TTC549 (cell line): ENCODE results near the gene RARRES1.
A peak's percentile ranks its signal among the peaks of the same experiment; 100 is the strongest.
"Not testable (repeated sequence)": the region's sequence is repeated elsewhere in the genome, so short reads cannot be mapped to it uniquely, and the experiment has no call there.

Experiments
- FAIRE-seq: peaks from 2 replicates; lab custom pipeline; 2012; peaks lifted over from hg19 to GRCh38; lab: Jason Lieb, UNC

The RARRES1 gene

DNA sequence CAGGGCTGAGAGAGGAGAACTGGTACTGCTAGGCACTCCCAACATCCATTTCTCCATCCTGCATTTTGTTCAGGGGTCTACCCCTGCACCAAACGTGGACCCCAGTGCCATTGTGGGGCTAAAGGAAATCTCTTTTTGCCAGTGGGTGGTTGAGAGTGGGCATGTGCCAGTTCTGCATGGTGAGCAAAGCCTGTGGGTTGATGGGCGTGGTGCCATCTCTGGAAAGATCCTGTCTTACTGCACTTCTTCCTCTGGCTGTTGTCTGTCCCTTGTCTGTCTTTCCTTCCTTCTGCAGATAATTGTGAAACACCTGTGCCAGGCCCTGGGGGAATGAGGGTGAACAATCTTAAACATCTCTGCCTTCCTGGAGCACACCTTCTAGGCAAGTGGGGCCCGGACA lies 1.4 kb upstream of the RARRES1 start:
- FAIRE-seq, result no peak

DNA sequence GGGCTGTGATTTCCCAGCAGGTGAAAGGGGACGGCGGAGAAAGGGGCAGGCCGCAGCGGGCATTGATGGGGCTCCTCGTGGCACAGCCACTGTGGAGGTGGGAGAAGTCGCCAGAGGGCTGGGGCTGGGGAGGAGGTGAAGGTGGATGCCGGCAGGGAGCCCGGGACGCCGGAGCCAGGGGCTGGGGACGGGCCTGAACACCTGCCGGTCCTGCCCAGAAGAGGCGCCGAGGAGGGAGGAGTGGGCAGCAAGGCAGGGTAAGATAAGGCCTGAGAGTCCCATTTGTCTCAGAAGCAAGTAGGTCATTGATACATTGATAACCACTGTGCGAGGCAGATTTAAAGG lies 571 bp upstream of the RARRES1 start:
- no peak for FAIRE-seq

DNA sequence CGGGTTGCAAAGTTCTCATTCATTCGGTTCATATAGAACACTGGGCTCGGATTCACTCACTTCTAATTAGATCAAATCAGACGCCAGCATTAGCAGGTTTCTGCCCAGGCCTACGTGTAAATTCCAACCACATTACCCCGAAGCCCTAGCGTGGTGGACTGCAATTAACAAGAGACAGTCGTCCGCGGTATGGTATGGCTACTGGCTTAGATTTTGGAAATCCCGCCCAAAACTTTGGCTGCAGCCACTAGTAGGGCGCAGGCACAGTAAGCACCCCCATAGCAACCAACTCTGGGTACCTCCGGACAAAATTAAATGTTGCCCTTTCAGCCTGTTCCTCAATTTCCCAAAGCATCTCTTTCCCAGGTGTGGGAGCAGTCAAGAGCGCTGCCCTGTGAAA lies 771 bp downstream of the RARRES1 start:
- no peak for FAIRE-seq

DNA sequence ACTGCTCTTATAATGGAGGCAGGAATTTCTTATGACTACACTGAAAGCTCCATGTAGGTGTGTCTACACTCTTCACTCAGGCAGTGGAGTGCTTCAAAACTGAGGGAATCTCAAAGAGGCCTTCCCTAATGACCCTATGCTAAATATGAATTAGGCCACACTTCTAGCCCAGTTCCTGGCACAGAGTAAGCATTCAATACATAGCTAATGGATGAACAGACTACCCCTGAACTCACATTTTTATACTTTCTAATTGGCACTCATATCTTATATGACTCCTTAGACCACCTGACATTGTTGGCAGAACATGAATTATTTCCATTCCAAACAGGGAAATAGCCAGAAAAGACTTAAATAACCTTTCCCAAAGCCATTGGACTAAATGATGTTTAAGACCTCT lies 3.4 kb downstream of the RARRES1 start:
- FAIRE-seq, result no peak

DNA sequence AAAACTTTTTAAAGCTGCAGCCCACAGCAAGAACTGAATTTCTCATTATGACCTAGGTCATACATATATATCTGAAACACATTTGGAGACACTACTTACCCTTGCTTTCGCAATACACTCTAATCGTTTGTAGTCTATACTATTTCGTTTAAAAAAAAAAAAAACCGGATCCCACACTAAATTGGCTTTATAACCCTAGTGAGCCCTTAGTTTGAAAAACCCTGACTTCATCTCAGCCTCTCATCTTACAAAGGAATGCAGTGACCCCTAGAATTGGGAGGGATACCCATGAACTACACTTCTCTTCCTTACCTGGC lies 4.2 kb downstream of the RARRES1 start:
- no peak for FAIRE-seq

DNA sequence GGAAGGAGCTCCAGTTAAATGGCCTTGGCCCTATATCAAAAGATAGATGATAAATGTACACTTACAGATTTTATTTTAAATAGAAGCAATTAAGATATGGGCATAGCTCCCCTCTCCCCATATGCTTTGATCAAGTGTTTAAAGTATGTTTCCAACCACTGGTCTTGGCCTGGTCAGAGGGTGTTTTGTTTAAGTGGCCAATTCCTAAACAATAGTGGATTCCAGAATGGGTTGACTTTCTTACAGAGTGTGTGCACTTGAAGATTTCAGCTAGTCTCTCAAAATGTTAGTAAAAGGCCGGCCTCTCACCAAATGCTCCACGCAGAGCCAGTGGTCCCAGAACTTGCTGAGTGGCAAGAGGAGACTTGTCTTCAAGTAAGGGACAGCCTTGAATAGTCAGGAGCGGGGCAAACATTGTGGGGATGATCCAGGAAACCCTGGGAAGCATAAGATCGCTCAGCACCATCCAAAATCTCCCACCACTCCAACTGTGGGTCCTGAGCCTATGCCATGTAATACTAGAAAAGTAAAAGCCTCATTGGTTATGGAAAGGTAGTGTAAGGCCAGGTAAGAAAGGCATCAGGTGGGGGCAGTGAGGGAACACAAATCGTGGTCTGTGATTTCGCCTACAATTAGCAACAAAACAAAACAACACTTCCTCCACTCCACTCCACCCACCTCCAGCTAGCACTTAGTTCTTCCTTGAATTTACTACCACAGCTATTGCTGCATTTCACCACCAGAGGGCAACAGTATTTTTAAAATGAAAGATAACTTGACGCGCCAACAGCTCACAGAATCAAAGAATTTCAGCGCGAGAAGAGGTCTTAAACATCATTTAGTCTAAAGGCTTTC lies 4.8 kb downstream of the RARRES1 start:
- peak; percentile 46 for FAIRE-seq

DNA sequence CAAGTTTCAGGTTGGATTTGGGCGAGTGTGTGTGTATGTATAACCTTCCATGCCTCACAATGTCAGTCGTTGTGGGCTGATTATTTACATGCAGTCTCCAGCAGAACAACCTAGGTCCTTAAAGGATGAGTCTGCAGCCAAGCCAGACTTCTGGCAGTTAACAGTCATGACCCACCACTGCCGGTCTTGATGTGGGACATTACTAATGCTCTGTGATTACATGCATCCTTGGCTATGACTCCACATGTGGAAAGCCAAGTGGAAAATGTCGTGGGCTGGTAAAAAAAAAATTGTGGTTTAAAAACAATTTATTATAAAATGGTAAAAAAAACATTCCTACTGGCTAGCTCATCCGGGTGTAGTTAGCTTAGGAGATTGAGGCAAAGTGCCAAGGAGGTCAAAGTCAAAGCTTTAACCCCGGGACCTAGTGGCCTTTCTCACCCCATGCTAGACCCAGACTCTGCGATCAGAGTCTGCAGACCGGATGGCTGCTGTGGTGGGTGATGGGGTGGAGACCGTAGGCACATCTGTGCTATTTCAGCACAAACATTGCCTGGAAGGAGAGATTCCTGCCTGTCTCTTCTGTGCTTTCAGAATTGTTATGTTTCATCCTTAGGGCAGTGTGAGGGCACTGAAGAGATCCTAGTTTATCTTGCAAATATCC lies 6.8 kb downstream of the RARRES1 start:
- FAIRE-seq, result no peak

DNA sequence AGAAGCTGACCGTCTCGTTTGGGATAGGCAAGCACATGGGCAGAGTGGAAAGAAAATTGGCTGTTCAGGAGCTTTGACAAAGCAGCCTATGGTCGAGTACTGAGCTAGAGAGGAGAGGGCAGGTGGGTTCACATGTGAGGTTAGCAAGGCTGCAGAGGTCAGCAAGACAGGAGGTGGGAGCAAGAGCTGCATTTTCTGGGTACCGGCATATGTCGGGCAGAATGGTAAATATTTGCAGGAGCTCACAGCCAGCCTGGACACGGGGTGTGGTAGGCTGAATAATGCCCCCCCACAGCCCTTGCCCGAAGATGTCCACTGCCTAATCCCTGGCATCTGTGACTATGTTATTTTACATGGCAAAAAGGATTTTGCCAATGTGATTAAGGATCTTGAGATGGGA lies 8.3 kb downstream of the RARRES1 start:
- no peak for FAIRE-seq

DNA sequence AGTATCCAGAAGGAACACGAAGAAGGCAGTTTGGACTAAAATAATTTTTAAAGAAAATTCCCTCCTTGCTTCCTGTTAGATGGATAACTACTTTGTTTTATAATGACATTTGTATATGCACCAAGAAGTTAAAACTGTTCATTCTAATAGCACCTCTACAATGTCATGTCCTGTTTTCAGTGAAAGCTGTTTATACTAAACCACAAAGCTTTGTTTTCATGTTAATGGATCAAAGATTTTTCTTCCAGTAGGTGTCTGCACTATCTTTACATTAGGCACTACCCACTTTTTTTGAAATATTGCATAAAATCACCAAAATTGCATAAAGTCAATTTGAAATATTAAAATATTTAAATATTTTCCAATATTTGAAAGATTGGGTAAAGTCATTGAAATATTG lies 10.1 kb downstream of the RARRES1 start:
- no peak for FAIRE-seq

DNA sequence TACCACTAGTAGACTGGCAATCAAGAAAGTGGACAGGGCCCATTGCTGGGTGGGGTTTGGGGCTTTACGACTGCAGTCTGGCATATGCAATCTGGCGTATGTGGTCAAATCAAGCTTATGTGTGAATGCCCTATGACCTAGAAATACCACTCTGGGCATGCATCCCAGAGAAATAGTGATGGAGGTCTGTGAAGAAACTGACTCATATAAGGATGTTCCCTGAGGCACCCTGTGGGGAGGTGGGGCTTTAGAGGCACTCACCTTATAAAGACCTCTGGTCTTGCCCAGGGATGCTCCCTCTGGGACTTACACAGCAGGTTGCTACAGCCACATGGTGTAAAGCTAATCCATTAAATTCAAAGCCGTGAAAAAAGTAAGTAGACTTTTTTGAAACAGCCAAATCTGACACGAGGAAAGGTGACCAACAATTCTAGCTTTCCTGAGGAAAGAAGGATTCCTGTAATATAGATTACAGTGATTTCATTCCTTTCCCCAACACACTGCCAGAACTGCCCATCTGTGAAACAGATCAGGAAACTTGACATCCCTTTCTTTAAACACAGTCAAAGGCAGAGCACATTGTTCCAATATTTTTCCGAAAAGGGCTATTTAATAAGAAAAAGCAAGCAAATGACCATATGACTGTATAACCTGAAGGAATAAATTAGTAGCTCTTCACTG lies 13.6 kb downstream of the RARRES1 start:
- FAIRE-seq, result no peak

DNA sequence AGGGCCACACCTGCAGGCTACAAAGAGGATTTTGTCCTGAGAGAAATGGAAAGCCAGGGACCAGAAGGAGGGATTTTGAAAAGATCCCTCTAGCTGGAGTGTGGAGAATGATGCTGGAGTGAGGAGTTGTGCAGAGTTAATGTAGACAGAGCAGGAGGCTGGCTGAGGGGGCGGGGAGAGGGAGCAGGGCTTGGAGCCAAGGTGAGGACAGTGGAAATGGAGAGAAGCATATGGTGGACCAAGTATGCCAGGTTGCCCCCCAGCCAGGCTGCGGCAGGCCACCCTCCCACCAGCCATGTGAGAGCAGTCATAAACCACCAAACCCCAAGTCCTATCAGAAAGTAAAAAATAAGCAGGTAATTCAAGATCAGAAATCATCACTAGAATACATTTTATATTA lies 14.7 kb downstream of the RARRES1 start:
- FAIRE-seq, result no peak

DNA sequence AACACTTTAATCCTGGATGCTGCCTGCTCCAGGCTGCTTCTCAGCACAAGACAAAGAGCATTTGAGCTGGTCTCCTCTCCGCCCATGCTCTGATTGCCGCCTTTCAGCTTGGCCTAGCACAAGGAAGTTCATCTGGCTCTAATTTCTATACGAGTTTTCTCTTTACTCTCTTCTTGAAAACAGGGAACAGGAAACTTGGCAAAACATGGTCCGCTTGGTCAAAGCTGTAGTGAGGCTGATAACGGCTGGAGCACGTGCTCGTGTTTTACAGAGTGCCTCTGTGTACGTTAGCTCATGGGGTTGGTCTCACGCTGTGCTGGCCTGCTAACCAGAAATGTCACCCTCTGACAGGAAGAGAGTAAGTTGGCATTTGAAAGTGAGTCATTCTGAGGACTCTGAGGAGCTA lies 19.2 kb downstream of the RARRES1 start:
- no peak for FAIRE-seq

DNA sequence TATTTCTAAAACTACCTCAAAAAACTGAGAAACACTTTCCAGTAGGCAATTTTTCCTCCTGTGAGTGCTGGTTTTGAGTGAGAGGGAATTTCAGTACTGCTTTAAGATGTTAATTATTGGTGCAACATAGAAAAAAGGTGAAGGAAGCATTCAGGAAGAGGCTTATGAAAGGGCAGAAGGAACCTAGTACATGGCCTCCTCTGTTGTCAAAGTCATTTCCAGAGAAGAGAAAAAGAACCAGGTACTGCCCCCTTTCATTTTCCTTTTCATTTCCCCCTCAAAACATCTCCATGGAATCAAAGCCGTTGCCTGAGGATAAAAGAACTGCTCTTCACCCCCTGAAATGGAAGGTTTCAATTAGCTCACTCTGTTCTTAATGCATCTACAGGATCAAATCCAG lies 19.8 kb downstream of the RARRES1 start:
- FAIRE-seq, result no peak

DNA sequence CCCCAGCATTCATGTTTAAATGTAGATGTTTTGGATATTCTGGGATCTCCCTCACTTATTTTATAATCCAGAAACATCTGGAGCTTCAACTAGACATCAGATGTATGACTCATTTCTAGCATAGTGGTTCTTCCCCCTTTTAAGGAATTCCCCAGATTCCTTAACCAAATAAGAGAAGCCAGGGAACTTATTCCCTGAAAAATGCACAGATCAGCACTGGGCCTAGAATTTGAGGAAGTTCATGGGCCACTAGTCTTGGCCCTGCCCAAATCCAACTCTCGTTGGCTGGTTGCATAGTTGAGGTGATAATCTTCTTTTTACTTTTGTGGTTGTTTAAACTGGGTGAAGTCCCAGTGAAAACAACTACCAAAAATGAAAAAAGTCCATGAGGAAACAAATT lies 20.4 kb downstream of the RARRES1 start:
- FAIRE-seq, result no peak

DNA sequence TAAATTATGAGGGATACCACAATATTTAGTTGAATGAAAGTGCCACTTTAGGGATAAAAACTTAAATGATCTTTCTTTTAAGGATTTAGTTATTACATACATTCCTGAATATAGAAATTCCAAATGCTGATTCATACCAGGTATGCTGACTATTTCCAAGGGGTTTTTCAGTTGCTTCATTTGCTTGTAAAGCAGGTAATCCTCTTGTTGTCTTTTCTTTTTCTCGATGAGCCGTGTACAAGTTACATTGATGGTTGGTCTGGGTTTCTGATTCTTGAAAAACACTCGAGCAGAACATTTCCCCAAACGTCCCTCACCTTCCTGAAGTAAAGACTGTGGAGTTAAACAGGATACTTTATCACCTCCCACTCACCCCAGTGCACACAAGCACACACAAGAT lies 21.7 kb downstream of the RARRES1 start:
- no peak for FAIRE-seq

DNA sequence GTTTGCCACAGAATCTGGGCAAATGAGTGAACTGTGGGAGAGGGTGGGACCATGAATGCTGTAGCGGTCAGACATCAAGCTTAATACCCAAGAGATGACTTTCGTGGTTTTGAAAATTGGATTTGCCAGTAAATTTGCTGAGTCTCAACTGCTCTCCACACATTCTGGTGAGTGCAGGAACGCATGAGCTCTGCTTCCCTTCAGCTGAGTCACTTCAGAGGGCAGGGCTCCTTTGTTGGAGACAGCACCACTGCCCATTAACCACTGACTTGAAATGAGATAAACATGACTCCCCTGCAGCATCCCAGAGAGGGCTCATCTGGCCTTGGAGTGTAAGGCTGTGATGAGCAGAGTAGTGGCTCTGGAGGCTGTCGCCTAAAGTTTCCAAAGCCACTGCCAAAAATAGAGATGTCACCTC lies 22.6 kb downstream of the RARRES1 start:
- no peak for FAIRE-seq

DNA sequence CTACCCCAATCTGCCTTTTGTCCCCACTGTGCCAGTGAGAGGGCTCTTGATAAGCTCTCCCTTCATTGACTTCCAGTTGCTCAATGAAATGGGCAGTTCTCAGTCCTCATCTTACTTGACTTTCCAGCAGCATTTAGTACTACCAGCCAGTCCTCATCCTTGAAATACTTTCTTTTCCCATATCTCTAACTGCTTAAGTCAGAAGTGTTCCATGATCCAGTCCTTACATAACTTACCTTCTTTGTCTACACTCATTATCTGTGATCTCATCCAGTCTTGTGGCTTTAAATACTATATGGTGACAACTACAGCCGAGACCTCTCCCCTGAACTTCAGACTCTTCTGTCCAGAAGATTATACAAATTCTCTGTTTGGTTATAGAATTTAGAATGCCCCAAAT lies 28.7 kb downstream of the RARRES1 start:
- FAIRE-seq, result no peak

DNA sequence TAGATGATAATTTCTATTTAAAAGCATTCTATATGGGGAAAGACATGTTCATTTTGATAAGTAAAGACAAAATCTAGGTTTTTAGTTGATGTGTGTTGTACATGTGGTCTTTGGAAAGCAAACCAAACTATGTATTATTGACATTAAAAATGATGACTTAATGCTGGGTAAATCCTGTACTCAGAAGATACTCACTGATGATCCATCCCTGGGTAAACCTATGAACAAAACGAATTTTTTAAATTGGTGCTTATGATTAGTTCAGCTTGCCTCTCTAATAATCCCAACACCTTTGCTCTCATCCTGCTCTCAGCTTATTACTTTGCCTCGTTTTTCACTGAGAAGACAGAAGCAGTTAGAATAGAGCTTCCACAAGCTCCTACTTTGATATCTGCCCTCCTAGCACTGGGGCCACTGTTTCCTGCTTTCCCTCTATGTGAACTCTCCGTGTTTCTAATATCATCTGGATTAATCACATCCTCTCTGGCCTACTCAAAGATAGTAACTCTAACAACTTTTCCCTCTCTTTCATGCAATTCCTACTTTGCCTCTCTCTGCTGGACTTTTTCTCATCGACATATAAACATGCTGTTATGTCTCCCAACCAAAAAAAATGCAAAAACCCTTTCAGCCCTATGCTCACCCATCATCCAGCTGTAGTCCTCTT lies 29.3 kb downstream of the RARRES1 start:
- FAIRE-seq, result no peak

DNA sequence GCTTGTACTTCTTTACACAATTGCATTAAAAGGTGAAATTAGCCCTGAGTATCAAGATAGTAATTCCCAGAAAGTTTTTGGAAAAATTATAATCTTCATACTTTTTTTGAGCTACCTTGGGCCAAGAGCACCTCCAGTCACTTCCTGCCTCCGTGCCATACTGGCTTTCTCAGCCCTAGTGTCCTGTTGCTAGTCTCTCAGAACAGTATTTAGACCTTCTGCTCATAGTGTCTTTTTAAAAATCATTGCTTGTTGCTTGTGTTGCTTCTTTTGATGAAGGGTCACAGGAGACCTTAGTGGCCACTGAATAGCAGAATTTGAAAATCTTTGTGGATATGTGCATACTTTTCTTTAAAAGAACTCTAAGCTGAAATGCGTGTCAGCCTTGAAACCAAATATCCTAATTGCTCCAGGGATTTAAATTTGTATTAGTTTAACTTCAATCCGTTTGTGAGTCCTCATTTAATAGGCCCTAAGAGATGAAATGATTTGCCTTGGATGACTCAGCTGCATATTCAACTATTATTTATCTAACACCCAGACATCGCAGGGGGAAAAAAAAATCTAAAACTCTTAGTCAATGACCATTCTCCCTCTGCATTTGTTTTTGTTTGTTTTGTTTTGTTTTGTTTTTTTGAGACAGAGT lies 30.7 kb downstream of the RARRES1 start:
- no peak for FAIRE-seq

DNA sequence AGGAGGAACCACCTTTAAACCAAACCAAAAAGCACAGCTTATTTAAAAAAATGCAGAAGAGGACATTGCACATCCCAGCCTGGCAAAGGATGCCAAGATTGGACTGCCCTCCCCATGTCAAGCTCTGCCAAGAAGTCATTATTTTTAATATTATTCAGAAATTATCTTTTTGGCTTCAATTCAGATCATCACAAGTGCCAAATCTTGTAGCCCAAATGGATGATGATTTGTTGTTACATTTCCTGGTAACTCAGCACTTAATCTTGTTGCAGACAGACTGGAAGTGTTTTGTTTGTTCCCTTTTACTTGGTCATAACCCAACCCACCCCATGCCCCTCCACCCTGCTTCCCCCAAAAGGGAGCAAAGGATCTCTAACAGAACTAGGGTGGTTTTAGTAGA lies 31.7 kb downstream of the RARRES1 start:
- FAIRE-seq, result no peak

DNA sequence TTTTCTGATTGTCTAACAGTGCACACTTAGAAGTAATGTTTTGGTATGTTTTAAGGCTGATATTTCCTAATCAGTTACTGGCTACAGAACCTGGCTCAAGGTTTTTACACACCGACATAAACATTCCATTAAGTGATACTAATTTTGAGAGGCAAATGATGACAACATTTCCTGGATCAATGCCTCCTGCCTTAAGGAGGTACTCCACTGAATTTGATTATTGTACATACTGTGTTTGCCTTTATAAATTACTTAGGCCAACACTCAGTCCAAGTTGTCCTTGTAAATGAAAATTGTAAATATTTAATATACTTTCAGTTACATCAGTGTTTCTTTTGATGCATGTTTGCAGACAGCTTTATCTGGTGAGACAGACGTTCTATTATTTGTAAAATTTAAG lies 35.6 kb downstream of the RARRES1 start:
- no peak for FAIRE-seq

DNA sequence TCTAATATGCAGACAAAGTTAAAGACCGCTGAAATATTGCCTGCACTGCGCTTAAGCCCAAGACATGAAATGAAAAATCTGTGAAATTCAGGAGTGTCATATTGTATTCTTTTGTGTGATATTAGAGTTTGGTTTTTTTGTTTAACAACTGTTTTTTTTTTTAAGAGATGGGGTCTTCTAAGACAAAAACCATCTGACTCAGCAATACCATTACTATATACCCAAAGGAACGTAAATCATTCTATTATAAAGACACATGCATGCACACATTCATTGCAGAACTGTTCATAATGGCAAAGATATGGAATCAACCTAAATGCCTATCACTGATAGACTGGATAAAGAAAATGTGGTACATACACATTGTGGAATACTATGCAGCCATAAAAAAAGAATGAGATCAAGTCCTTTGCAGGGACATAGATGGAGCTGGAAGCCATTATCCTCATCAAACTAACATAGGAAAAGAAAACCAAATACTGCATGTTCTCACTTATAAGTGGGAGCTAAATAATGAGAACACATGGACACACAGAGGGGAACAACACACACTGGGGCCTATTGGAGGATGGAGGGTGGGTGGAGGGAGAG lies 38.3 kb downstream of the RARRES1 start:
- FAIRE-seq, result not testable (repeated sequence)
